ENCODE measurements around the gene ATP8A2. TPM values are rescaled to one million over a fixed set of nuclear protein-coding genes. Genes with fewer than 3 reads are reported as not detected.

ATP8A2 gene
- total RNA-seq, 1 experiment from 2014 or later = not detected

- Histone ChIP-seq H3K4me3 (ENCODE audit: low read depth in 2 of 2, low read length in 2 of 2) (no peak overlapping the region), H3K4me1 (ENCODE audit: control insufficient read depth, insufficient read depth, low read length) (no peaks in the 10 kb centered on the region), H3K27me3 (ENCODE audit: control insufficient read depth, insufficient read depth, low read length) (no peaks in the 10 kb centered on the region), H3K36me3 (ENCODE audit: control insufficient read depth, insufficient read depth, low read length) (peaks cover 42% of the 10 kb centered on the region), H3K9me3 (ENCODE audit: control insufficient read depth, insufficient read depth, low read depth, low read length) (no peaks in the 10 kb centered on the region), H3K27ac (ENCODE audit: low read length) (no peak overlapping the region)
- in situ Hi-C loops (cut with HindIII; ENCODE audit: low pct_unique_long_range_greater_than_20kb, low sequenced_read_pairs) = no loop called here
- CTCF ChIA-PET = no interaction called here
- no peak for ATAC-seq
- TF ChIP-seq POLR2AphosphoS5 (IDR thresholded peaks at IDR 0.05; ENCODE audit: low read depth, low read length) = no peak
- TF ChIP-seq TCF7L2 (IDR thresholded peaks at IDR 0.05; ENCODE audit: low read depth, low read length) = no peak
- no peak for TF ChIP-seq CTCF (IDR thresholded peaks at IDR 0.05)
- no peak for TF ChIP-seq SIN3A (IDR thresholded peaks at IDR 0.05; ENCODE audit: borderline replicate concordance, insufficient read depth, low read depth, low read length)
- no peak for TF ChIP-seq REST (IDR thresholded peaks at IDR 0.05; ENCODE audit: insufficient read depth in 1 of 2, low read depth in 2 of 2, low read length in 1 of 2)
- DNase-seq (ENCODE audit: low read depth, low spot score) = no peak
- POLR2A ChIA-PET = no interaction called here
- no TSS peak for BruUV-seq (replicated peaks)
- intact Hi-C loops (cut with micrococcal nuclease; ENCODE audit: unreplicated experiment) = no loop called here
Observed at GRCh38 chr13:25335856-25336255, 35.9 kb upstream of the ATP8A2 start.

GRCh38 chr13:25345576-25345975 is 26.2 kb upstream of the ATP8A2 start:
- Histone ChIP-seq H3K4me3 (ENCODE audit: low read depth in 2 of 2, low read length in 2 of 2) (no peak overlapping the region), H3K27ac (ENCODE audit: low read length) (no peak overlapping the region), H3K27me3 (ENCODE audit: control insufficient read depth, insufficient read depth, low read length) (no peaks in the 10 kb centered on the region), H3K9me3 (ENCODE audit: control insufficient read depth, insufficient read depth, low read depth, low read length) (no peaks in the 10 kb centered on the region), H3K4me1 (ENCODE audit: control insufficient read depth, insufficient read depth, low read length) (no peaks in the 10 kb centered on the region), H3K36me3 (ENCODE audit: control insufficient read depth, insufficient read depth, low read length) (no peaks in the 10 kb centered on the region)
- intact Hi-C loops (cut with micrococcal nuclease; ENCODE audit: unreplicated experiment) = no loop called here
- ChIA-PET CTCF (no interaction called here), POLR2A (no interaction called here)
- DNase-seq (ENCODE audit: low read depth, low spot score) (no peak), ATAC-seq (no peak)
- TF ChIP-seq POLR2AphosphoS5 (IDR thresholded peaks at IDR 0.05; ENCODE audit: low read depth, low read length) (no peak), REST (IDR thresholded peaks at IDR 0.05; ENCODE audit: insufficient read depth in 1 of 2, low read depth in 2 of 2, low read length in 1 of 2) (no peak), SIN3A (IDR thresholded peaks at IDR 0.05; ENCODE audit: borderline replicate concordance, insufficient read depth, low read depth, low read length) (no peak), CTCF (IDR thresholded peaks at IDR 0.05) (no peak), TCF7L2 (IDR thresholded peaks at IDR 0.05; ENCODE audit: low read depth, low read length) (no peak)
- no TSS peak for BruUV-seq (replicated peaks)
- in situ Hi-C loops (cut with HindIII; ENCODE audit: low pct_unique_long_range_greater_than_20kb, low sequenced_read_pairs) = no loop called here

All from Panc1 (cell line).